ENCODE measurements around the gene INSYN2B. TPM values are rescaled to one million over a fixed set of nuclear protein-coding genes. Genes with fewer than 3 reads are reported as not detected.
"Not testable (repeated sequence)": the region's sequence is repeated elsewhere in the genome, so short reads cannot be mapped to it uniquely, and the experiment has no call there.

Gene INSYN2B
- total RNA-seq, 1 donor from 2014 or later, result not detected

DNA sequence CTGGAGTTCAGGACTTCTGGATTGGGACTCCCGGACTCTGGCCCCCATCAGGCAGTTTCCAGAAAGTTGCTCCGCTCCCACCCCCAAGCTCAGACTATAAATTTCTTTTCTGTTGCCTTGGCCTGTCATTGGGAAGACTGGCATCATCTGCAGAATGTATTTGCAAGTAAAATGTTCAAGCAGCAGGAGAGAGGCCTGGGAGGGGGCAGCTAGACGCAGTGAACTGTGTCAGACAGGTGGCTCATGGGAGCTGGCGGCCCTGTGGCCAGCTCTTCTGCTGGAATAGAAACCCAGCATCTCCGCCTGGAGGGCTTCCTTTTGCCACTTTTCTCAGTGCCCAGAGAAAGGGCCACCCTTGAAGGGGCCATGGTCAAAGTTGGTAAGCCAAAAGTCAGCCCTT, 16.0 kb downstream of the INSYN2B start:
- intact Hi-C loops (cut with DNase I), result no loop called here
- no peaks in the 10 kb centered on the region for H3K4me1 ChIP-seq
- no peaks in the 10 kb centered on the region for H3K27me3 ChIP-seq (ENCODE audit: low read depth)
- H3K36me3 ChIP-seq, result no peaks in the 10 kb centered on the region
- H3K4me3 ChIP-seq, result no peak overlapping the region
- ATAC-seq (no peak), DNase-seq (no peak)
- H3K27ac ChIP-seq, result no peak overlapping the region
- no peaks in the 10 kb centered on the region for H3K9me3 ChIP-seq
- TF ChIP-seq, protein P1, sequence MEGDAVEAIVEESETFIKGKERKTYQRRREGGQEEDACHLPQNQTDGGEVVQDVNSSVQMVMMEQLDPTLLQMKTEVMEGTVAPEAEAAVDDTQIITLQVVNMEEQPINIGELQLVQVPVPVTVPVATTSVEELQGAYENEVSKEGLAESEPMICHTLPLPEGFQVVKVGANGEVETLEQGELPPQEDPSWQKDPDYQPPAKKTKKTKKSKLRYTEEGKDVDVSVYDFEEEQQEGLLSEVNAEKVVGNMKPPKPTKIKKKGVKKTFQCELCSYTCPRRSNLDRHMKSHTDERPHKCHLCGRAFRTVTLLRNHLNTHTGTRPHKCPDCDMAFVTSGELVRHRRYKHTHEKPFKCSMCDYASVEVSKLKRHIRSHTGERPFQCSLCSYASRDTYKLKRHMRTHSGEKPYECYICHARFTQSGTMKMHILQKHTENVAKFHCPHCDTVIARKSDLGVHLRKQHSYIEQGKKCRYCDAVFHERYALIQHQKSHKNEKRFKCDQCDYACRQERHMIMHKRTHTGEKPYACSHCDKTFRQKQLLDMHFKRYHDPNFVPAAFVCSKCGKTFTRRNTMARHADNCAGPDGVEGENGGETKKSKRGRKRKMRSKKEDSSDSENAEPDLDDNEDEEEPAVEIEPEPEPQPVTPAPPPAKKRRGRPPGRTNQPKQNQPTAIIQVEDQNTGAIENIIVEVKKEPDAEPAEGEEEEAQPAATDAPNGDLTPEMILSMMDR (IDR thresholded peaks at IDR 0.05), result no peak

DNA sequence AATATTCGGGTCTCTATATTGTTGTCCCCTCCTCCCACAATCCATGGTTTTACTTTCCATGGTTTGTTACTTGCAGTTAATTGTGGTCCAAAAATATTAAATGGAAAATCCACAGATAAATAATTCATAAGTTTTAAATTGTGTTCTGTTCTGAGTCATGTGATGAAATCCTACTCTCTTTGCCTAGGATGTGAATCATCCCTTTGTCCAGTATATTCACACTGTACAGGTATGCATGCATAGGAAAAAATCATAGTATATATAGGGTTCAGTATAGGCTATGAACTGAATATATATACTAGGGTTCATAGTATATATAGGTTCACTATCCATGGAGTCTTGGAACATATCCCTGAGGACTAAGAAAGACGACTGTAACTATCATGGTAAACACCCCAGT, 19.6 kb downstream of the INSYN2B start:
- H3K36me3 ChIP-seq, result no peaks in the 10 kb centered on the region
- H3K9me3 ChIP-seq, result no peaks in the 10 kb centered on the region
- TF ChIP-seq, protein P1 (IDR thresholded peaks at IDR 0.05), result no peak
- no peak overlapping the region for H3K27ac ChIP-seq
- no peak overlapping the region for H3K4me3 ChIP-seq
- H3K4me1 ChIP-seq, result no peaks in the 10 kb centered on the region
- no peaks in the 10 kb centered on the region for H3K27me3 ChIP-seq (ENCODE audit: low read depth)
- no peak for ATAC-seq
- no peak for DNase-seq
- intact Hi-C loops (cut with DNase I), result no loop called here

DNA sequence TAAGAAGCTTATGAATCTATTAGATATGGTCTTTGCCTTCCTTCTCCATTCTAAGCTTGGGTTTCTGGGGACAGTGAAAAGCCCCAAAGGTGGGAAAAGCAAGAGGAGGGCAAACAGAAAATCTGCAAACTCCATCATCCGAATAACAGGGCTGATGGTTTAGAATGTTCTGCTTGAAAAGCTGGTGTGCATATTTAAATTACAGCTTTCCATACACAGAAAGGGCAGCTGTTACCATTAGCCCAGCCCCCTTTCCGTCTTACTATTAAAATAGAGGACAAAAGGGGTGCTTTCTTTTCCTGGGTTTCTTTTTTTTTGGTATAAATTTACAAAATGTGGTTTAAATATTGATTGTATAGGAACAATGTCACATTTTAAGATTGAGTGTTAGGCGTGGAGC, 22.0 kb downstream of the INSYN2B start:
- no peak for DNase-seq
- TF ChIP-seq, protein P1 (IDR thresholded peaks at IDR 0.05), result no peak
- H3K9me3 ChIP-seq, result no peaks in the 10 kb centered on the region

DNA sequence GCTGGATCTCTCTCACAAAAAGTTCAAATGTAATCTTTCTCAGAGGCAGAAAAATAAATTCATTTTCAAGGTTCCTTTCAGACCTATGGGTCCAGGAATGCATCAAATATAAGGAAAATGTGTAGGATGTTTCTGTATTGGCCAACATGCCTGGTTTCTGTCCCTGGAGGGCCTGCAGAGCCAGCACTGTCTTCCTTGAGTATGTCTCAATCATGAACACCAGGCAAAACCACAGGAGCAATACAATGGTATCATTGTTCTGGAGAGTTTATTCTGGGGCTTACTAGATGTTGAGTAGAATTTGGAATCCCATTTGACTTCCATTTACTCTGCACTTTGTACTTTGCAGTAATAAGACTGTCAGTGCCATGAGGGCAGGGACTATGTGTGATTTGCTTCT, 23.5 kb downstream of the INSYN2B start:
- Histone ChIP-seq H3K27me3 (ENCODE audit: low read depth) (no peaks in the 10 kb centered on the region), H3K27ac (no peak overlapping the region), H3K9me3 (no peaks in the 10 kb centered on the region), H3K4me3 (no peak overlapping the region), H3K36me3 (no peaks in the 10 kb centered on the region), H3K4me1 (no peaks in the 10 kb centered on the region)
- no peak for DNase-seq
- intact Hi-C loops (cut with DNase I), result no loop called here
- TF ChIP-seq, protein P1 (IDR thresholded peaks at IDR 0.05), result no peak
- no peak for ATAC-seq

More for the DNA sequence above, 22.0 kb downstream of the INSYN2B start:
- Histone ChIP-seq H3K27me3 (ENCODE audit: low read depth) (no peaks in the 10 kb centered on the region), H3K27ac (no peak overlapping the region), H3K4me1 (no peaks in the 10 kb centered on the region), H3K36me3 (no peaks in the 10 kb centered on the region), H3K4me3 (no peak overlapping the region)
- no peak for ATAC-seq
- intact Hi-C loops (cut with DNase I), result no loop called here

DNA sequence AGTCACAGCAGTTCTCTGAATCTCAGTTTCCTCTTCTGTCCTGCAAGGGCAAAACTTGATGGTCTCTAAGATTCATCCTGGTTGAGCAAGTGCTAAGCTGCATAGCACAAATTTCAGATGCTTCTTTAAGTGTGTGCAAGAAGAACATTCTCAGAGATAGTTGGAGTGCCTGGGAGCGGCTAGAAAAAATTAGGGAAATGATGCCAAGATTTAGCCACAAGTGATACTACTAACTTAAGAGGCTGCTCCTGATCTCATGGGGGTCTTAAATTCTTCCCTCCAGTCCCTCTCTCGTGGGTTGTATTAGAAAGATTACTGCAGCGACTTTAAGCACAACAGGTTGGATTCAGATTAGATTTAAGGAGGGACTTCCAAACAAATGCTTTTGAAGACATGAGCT, 24.2 kb downstream of the INSYN2B start:
- no peak overlapping the region for H3K4me3 ChIP-seq
- no peaks in the 10 kb centered on the region for H3K36me3 ChIP-seq
- no peak overlapping the region for H3K27ac ChIP-seq
- intact Hi-C loops (cut with DNase I), result no loop called here
- TF ChIP-seq, protein P1 (IDR thresholded peaks at IDR 0.05), result no peak
- H3K27me3 ChIP-seq (ENCODE audit: low read depth), result no peaks in the 10 kb centered on the region
- no peak for DNase-seq
- no peaks in the 10 kb centered on the region for H3K9me3 ChIP-seq
- no peaks in the 10 kb centered on the region for H3K4me1 ChIP-seq
- no peak for ATAC-seq

DNA sequence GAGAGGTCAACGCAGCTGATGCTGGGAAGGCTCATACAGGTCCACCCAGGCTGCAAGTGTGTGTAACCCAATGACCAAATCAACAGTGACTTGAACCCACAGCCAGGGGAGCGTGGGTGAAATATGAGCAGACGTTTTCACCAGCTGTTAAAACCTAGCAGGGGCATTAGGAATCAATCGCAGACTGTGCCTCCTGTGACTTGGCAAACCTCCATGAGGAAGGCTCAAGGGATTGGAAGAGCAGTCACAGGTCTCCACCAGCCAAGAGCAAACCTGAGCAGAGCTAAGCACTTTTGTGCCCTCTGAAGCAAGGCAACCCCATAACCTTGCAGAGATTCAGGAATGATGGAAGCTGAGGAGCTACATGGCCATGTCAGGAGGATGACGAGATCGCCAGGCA, 25.5 kb downstream of the INSYN2B start:
- H3K27ac ChIP-seq, result no peak overlapping the region
- H3K27me3 ChIP-seq (ENCODE audit: low read depth), result no peaks in the 10 kb centered on the region
- no peaks in the 10 kb centered on the region for H3K9me3 ChIP-seq
- no peak for ATAC-seq
- H3K4me3 ChIP-seq, result no peak overlapping the region
- TF ChIP-seq, protein P1 (IDR thresholded peaks at IDR 0.05), result no peak
- no peaks in the 10 kb centered on the region for H3K4me1 ChIP-seq
- DNase-seq, result no peak
- H3K36me3 ChIP-seq, result no peaks in the 10 kb centered on the region
- intact Hi-C loops (cut with DNase I), result no loop called here

DNA sequence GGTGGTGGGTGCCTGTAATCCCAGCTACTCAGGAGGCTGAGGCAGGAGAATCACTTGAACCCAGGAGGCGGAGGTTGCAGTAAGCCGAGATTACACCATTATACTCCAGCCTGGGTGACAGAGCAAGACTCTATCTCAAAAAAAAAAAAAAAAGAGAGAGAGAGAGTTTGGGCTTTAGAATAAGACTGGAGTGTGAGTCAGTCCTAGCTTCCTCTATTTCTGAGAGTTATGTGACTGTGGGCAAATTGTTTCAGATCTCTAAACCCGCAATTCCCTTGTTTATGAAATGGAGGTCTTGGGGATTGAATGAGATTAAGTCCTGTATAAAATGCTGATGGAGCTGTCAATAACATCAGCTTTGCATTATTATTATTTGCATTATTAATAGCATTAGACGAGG, 27.1 kb downstream of the INSYN2B start:
- H3K4me3 ChIP-seq; H3K36me3 ChIP-seq; intact Hi-C loops (cut with DNase I); H3K27ac ChIP-seq; H3K27me3 ChIP-seq (ENCODE audit: low read depth); H3K9me3 ChIP-seq; H3K4me1 ChIP-seq; DNase-seq: not testable (repeated sequence)
- ATAC-seq, result peak in 1 of 2 donors; percentile 24
